PFSK-1 (cell line): ENCODE measurements around the gene PPRC1.

Experiments used
- FOXP2 ChIP-seq: optimal IDR thresholded peaks from 2 replicates; pipeline ENCODE3; 2011; ENCODE audit warnings: borderline replicate concordance, control low read depth, inconsistent platforms; ENCODE audit not compliant: insufficient read depth; ENCODE audit errors: extremely low read length, extremely low read depth
- POLR2AphosphoS5 ChIP-seq: IDR thresholded peaks from 2 replicates; pipeline ENCODE4 v1.6.1; 2012; ENCODE audit warnings: low read depth, mild to moderate bottlenecking, control low read depth, low read length, moderate library complexity
- SIN3A ChIP-seq: IDR thresholded peaks from 2 replicates; pipeline ENCODE4 v1.6.1; 2012; ENCODE audit warnings: mild to moderate bottlenecking, low read length, moderate library complexity, borderline replicate concordance; ENCODE audit not compliant: insufficient read depth
- TAF1 ChIP-seq: IDR thresholded peaks from 2 replicates; pipeline ENCODE4 v1.6.1; 2012; ENCODE audit warnings: low read length, control low read depth, borderline replicate concordance; ENCODE audit not compliant: insufficient read depth
- TF ChIP-seq, protein P1 (sequence below), 2 experiments: IDR thresholded peaks; 2 replicates each; pipeline versions ENCODE4 v1.6.1 to v1.8.0; 2011 to 2012; ENCODE audit warnings: low read depth in 2 of 2, low read length in 2 of 2, control low read depth in 1 of 2, inconsistent platforms in 1 of 2, mild to moderate bottlenecking in 1 of 2, moderate library complexity in 1 of 2; ENCODE audit not compliant: insufficient read depth in 1 of 2

PPRC1 gene

GRCh38 chr10:102122450-102122849, 10.4 kb upstream of the PPRC1 start:
- TF ChIP-seq, protein P1, sequence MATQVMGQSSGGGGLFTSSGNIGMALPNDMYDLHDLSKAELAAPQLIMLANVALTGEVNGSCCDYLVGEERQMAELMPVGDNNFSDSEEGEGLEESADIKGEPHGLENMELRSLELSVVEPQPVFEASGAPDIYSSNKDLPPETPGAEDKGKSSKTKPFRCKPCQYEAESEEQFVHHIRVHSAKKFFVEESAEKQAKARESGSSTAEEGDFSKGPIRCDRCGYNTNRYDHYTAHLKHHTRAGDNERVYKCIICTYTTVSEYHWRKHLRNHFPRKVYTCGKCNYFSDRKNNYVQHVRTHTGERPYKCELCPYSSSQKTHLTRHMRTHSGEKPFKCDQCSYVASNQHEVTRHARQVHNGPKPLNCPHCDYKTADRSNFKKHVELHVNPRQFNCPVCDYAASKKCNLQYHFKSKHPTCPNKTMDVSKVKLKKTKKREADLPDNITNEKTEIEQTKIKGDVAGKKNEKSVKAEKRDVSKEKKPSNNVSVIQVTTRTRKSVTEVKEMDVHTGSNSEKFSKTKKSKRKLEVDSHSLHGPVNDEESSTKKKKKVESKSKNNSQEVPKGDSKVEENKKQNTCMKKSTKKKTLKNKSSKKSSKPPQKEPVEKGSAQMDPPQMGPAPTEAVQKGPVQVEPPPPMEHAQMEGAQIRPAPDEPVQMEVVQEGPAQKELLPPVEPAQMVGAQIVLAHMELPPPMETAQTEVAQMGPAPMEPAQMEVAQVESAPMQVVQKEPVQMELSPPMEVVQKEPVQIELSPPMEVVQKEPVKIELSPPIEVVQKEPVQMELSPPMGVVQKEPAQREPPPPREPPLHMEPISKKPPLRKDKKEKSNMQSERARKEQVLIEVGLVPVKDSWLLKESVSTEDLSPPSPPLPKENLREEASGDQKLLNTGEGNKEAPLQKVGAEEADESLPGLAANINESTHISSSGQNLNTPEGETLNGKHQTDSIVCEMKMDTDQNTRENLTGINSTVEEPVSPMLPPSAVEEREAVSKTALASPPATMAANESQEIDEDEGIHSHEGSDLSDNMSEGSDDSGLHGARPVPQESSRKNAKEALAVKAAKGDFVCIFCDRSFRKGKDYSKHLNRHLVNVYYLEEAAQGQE (IDR thresholded peaks at IDR 0.05; ENCODE audit: insufficient read depth in 1 of 2, low read depth in 2 of 2, low read length in 2 of 2) = no peak
- TF ChIP-seq TAF1 (no peak), SIN3A (no peak), POLR2AphosphoS5 (no peak), FOXP2 (no peak)

DNA sequence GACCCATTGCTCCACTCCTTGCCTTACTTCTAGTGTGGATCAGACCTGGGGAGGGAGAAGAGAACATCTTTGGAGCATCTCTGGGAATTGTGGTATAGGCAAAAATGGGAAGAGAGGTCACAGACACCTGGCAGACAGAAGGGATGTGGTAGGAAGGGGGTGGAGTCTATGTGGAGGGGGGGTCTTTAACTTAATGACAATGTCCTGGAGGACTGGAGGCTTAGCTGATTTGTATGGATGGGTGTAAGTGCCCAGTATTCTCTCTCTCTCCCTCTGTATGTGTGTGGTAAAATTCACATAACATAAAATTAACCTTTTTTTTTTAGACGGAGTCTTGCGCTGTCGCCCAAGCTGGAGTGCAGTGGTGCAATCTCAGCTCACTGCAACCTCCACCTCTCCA, 9.6 kb upstream of the PPRC1 start:
- TF ChIP-seq SIN3A = no peak
- TF ChIP-seq FOXP2 = no peak
- TF ChIP-seq POLR2AphosphoS5 = no peak
- TF ChIP-seq TAF1 = no peak
- TF ChIP-seq, protein P1 (IDR thresholded peaks at IDR 0.05; ENCODE audit: insufficient read depth in 1 of 2, low read depth in 2 of 2, low read length in 2 of 2) = no peak

DNA sequence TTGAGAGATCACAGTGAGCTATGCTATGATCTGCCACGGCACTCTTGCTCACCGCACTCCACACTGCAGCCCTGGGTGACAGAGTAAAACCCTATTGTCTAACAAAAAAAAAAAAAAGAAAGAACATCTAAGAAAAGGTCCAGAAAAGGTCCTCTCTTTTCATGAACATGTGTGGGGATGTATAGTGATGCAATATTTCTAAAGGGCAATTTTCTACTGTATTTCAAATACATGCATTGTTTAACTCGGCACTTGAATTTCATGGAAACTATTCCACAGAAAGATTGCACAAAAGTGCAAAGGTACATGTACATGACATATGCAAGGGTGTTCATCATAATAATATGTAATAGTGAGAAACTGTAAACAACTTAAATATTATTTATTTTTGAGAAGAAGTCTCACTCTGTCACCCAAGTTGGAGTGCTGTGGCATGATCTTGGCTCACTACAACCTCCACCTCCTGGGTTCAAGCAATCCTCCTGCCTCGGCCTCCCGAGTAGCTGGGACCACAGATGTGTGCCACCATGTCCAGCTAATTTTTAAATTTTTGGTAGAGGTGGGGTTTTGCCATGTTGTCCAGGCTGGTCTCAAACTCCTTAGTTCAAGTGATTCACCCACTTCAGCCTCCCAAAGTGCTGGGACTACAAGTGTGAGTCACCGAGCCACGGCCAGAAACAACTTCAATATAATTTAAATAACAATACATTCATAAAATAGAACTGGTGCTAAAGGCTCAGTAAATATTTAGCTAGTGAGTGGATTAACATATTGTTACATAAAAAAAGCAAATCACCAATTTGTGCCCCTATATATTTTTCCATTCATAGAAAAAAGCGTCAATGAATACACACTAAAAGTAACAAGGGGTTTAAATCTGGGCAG, 1.3 kb upstream of the PPRC1 start:
- TF ChIP-seq TAF1 = no peak
- no peak for TF ChIP-seq SIN3A
- TF ChIP-seq, protein P1 (IDR thresholded peaks at IDR 0.05; ENCODE audit: insufficient read depth in 1 of 2, low read depth in 2 of 2, low read length in 2 of 2) = no peak
- TF ChIP-seq FOXP2 = no peak
- TF ChIP-seq POLR2AphosphoS5 = no peak

DNA sequence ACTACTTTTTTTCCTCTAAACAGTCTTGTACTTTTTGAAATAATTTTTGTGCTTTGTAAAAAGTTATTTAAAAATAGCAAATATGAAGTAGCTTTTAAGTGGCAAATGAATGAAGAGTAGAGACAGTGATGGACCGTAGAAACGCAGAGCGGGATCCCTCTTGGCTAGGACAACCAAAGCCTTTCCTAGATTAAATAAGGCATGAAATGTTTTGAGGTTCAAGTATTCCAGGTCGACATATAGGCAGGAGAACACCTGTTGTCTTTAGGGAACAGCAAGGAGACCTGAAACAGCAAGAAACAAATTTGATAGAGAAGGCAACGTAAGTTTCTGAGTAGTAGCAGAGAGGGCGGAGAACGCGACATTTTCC, 662 bp upstream of the PPRC1 start:
- TF ChIP-seq SIN3A (no peak), TAF1 (no peak)

DNA sequence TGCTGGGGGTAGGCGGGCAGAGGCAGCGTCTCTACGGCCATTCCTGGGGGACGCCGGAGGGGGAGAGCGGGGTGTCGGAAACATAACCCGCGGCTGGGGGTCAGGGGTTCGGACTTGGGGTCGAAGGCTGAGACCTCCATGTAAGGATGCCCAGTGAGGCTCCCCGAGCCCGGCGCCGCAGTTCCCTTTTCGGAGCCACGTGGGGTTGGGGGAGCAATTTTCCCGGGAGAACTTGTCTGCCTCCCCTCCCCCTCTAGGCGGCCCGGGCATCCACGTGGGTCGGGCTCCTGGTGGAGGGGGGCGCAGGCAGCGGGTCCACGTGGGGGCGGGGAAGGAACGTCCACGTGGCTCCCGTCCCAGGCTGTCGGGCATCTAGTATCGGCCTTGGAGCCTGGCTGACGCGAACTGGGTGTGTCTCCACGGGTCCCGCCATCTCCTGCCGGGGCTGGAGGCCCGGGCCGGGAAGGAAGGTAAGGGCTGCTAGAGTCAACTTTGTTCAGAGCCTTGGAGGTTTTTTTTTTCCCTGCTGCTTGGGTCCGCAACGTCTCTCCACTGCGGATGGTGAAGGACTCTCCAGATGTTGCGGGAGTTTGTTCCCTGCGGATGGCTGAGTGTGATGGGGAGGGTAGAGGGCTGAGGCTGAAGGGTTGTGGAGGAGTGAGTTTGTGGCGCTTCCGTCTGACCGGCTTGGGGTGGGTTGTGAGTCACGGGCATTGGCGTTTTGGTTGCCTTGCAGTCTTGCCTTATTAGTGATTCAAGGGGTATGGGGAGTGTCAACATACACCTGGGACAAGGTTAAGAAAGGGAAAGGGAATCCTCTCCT, 744 bp downstream of the PPRC1 start:
- TF ChIP-seq SIN3A (peak; percentile 82; the same call in 1 of the 2 replicates), TAF1 (peak; percentile 26; the same call in 1 of the 2 replicates), FOXP2 (no peak)
